ENCODE data around the gene KIAA0825.
"Not testable (repeated sequence)": the region's sequence is repeated elsewhere in the genome, so short reads cannot be mapped to it uniquely, and the experiment has no call there.

The KIAA0825 gene

GRCh38 chr5:94375801-94376200 lies 242.6 kb downstream of the KIAA0825 start:
- no peak for DNase-seq (ENCODE audit: low read depth in 2 of 2)

DNA sequence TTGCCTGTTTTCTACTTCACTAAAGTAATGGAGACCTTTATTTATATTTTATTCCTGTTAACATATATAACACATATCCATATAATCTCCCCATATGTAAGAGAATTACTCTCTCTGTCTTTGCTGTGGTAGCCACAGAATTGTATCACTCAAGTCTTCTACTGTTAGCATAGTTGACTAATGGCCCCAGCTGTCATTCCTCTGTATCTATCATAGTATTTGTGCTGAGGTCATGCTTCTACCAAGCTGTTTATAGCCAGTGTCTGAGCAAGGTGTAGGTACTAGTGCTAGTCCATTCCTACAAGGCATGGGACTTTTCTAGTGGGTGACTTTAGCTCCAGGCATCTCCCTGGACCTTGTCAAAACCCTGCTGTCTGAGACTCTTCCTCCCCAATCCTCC lies 244.1 kb downstream of the KIAA0825 start:
- DNase-seq (ENCODE audit: low read depth in 2 of 2): no peak

- DNase-seq (ENCODE audit: low read depth in 2 of 2): no peak
Measured at GRCh38 chr5:94367900-94368299, 250.5 kb downstream of the KIAA0825 start.

DNA sequence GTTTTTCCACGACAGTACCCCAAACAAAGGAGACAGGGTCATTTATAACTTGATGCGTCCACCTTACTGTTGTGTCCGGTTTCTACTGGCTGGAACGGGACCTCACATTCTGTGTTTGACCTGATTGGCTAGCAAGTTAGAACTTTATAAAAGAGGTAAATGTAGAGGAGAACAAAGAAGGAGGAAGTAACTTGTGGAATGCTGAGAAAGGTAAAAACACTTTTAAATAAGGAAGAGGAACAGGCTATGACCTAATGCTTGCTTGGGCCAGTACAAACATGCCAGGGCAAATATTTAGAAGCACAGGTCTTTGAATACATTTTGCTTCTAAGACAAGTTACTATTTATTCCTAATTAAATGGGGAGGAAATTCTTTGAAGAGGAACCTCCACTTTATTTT lies 251.6 kb downstream of the KIAA0825 start:
- no peak for DNase-seq (ENCODE audit: low read depth in 2 of 2)

DNA sequence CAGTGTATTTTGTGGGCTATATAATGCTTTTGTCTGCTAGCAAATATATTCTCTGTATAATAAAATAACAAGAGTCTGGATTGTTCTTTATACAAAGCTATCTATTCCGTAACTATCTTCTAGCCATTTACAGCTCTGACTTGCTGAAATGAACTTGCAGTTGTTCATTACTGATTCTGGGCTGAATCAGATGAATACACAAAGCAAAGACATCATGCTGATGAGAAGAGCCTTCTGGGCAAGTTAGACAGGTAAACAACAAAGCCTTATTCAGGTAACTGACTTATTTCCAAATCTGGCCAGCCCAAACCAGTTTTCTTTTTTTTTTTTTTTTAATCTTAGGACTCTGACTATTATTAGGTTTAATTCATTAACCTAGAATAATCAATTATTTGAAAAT lies 255.5 kb downstream of the KIAA0825 start:
- no peak for DNase-seq (ENCODE audit: low read depth in 2 of 2)

- DNase-seq (ENCODE audit: low read depth in 2 of 2): no peak
Measured at GRCh38 chr5:94361832-94362796, 256.3 kb downstream of the KIAA0825 start.

DNA sequence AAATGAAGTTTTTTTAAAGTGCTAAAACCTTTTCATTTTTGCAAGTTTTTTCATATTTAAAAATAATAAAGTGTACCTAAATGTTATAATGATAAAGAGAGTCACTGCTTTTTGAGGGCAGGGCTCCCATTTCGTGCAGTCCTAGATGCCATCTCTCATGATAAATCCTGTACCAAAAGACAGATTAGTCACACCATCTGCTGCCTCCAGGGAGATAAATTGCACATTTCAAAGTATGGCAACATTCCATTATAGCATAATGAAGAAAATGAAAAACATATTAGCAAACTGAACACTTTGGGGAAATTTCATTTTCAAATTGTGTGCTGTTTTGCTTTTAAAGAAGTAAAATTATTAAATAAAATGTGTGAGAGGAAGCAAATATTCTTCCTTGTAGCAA lies 257.2 kb downstream of the KIAA0825 start:
- DNase-seq (ENCODE audit: low read depth in 2 of 2): no peak

DNA sequence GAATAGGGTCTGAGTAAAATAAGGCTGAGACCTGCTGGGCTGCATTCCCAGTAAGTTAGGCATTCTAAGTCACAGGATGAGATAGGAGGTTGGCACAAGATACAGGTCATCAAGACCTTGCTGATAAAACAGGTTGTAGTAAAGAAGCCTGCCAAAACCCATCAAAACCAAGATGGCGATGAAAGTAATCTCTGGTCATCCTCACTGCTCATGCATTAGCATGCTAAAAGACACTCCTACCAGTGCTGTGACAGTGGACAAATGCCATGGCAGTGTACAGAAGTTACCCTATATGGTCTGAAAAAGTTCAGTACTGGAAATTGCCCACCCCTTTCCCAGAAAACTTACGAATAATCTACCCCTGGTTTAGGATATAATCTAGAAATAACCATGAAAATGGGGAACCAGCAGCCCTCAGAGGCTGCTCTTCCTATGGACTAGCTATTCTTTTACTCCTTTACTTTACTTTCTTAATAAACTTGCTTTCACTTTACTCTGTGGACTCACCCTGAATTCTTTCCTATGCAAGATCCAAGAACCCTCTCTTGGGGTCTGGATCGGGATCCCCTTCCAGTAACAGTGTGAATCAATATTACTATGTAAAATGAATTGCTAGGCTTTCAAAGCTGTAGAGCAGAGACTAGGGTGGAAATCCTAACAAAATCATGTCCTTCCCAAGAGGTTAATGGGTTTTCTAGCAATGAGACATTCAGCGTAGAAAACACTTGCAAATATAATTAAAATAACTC lies 257.8 kb downstream of the KIAA0825 start:
- DNase-seq (ENCODE audit: low read depth in 2 of 2): no peak

- DNase-seq (ENCODE audit: low read depth in 2 of 2): no peak
Measured at GRCh38 chr5:94359880-94360279, 258.5 kb downstream of the KIAA0825 start.

- DNase-seq (ENCODE audit: low read depth in 2 of 2): no peak
Measured at GRCh38 chr5:94355811-94356210, 262.6 kb downstream of the KIAA0825 start.

- DNase-seq (ENCODE audit: low read depth in 2 of 2): not testable (repeated sequence)
Measured at GRCh38 chr5:94354837-94355485, 263.4 kb downstream of the KIAA0825 start.

- no peak for DNase-seq (ENCODE audit: low read depth in 2 of 2)
Measured at GRCh38 chr5:94353605-94354004, 264.8 kb downstream of the KIAA0825 start.

DNA sequence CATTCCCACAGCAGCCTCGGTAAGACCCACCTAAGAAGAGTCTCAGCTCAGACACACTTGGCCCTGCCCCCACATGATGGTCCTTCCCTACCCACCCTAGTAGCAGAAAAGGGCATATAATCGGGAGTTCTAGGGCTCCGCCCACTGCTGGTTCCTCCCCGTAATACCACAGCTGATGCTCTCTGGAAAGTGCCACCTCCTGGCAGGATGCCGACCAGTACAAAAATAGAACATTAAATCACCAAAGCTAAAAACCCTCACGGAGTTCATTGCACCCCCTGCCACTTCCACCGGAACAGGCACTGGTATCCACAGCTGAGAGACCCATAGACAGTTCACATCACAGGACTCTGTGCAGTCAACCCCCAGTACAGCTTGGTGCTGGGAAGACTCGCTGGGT lies 271.3 kb downstream of the KIAA0825 start:
- no peak for DNase-seq (ENCODE audit: low read depth in 2 of 2)

DNA sequence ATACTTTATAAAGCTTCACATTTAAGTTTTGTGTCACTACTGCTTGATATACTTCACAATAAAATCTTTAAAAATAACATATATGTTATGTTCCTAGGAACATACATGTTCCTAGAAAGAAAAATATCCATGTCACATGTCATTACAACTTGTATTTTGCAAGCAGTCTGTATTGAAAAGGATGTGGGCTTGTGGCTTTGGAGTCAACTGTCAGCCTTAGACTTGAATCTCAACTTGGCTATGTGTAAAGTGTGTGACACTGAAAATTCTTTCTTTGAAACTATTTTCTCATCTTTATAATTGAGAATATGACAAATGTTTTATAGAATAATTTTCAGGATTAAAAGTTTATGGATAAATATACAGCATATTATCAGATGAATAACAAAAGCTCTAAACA lies 273.1 kb downstream of the KIAA0825 start:
- DNase-seq (ENCODE audit: low read depth in 2 of 2): no peak

GRCh38 chr5:94337617-94338016 lies 280.8 kb downstream of the KIAA0825 start:
- no peak for DNase-seq (ENCODE audit: low read depth in 2 of 2)

- DNase-seq (ENCODE audit: low read depth in 2 of 2): no peak
Measured at GRCh38 chr5:94335936-94336335, 282.5 kb downstream of the KIAA0825 start.

DNA sequence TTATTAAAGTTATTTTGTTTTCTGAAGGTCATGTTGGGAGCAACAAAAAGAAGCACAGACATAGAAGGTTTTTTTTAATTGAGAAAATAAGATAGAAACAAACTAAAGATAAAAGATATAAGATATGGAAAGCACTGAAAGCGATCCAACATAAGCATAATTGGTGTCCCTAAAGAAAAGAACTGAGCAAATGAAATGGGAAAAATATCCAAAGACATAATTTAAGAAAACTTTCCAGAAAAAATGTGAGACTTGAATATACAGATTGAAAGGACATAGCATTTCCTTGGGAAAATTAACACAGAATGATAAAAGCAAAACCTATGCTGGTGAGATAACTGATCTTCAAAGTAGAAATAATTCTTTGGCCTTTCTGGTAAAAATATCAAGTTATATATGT lies 289.3 kb downstream of the KIAA0825 start:
- DNase-seq (ENCODE audit: low read depth in 2 of 2): no peak

- no peak for DNase-seq (ENCODE audit: low read depth in 2 of 2)
Measured at GRCh38 chr5:94326586-94326985, 291.8 kb downstream of the KIAA0825 start.

- peak; percentile 2 to 4 for DNase-seq (ENCODE audit: low read depth in 2 of 2)
Measured at GRCh38 chr5:94316916-94317838, 301.2 kb downstream of the KIAA0825 start.

- no peak for DNase-seq (ENCODE audit: low read depth in 2 of 2)
Measured at GRCh38 chr5:94314460-94315131, 303.8 kb downstream of the KIAA0825 start.

- DNase-seq (ENCODE audit: low read depth in 2 of 2): no peak
Measured at GRCh38 chr5:94313696-94314095, 304.7 kb downstream of the KIAA0825 start.

Data from fibroblast of skin of left quadriceps (primary cell).